Loucy (cell line): ENCODE results near the gene CDKL4.

ENCODE experiments used
- CTCF ChIP-seq: fragments of 200-600 bp; sonication (generic); conservative IDR thresholded peaks from 2 replicates; pipeline ENCODE4 v1.5.1; 2014; ENCODE audit warnings: mild to moderate bottlenecking, antibody characterized with exemption, low read length
- EZH2phosphoT487 ChIP-seq: fragments of 200-600 bp; IDR thresholded peaks from 2 replicates; pipeline ENCODE4 v1.6.1; 2018; ENCODE audit warnings: antibody characterized with exemption, mild to moderate bottlenecking, moderate library complexity, borderline replicate concordance

- TF ChIP-seq CTCF = no peak
- no peak for TF ChIP-seq EZH2phosphoT487
Measured at GRCh38 chr2:39160982-39161381, 82.8 kb downstream of the CDKL4 start.
